PC-9 (cell line): ENCODE results near the gene RHOBTB3. TPM values are rescaled to one million over a fixed set of nuclear protein-coding genes. Genes with fewer than 3 reads are reported as not detected.
"Not testable (repeated sequence)": the region's sequence is repeated elsewhere in the genome, so short reads cannot be mapped to it uniquely, and the experiment has no call there.

Source experiments
- BruUV-seq: library from RNA; stranded (reverse); fragments of 400-500 nt; replicated peaks from 2 replicates; lab custom pipeline; 2021; lab: Mats Ljungman, UMichigan
- CTCF ChIA-PET: fragments of 300-600 bp; sonication (Branson Sonifier 250); formaldehyde crosslinking; loops from one replicate; lab custom pipeline; 2022; ENCODE audit warnings: antibody characterized with exemption; lab: Charles Lee
- POLR2A ChIA-PET: fragments of 300-600 bp; sonication (Branson Sonifier 250); formaldehyde crosslinking; loops from one replicate; lab custom pipeline; 2022; ENCODE audit warnings: antibody characterized with exemption; ENCODE audit not compliant: unreplicated experiment; lab: Charles Lee
- DNase-seq, 2 experiments: peaks; one replicate each; pipeline versions ENCODE4 v3.0.0 to v3.0.0-alpha.2; 2015 to 2022; ENCODE audit warnings: mixed read lengths in 1 of 2
- H2AFZ ChIP-seq: fragments of 200-600 bp; sonication (generic); 2 replicates; pipeline ENCODE4 v1.8.1; 2017; ENCODE audit warnings: antibody characterized with exemption
- H3F3A ChIP-seq: fragments of 200-600 bp; sonication (generic); 2 replicates; pipeline ENCODE4 v1.8.1; 2017; ENCODE audit warnings: antibody characterized with exemption, mild to moderate bottlenecking, low read depth; ENCODE audit not compliant: insufficient read depth
- H3K27ac ChIP-seq: fragments of 200-600 bp; sonication (generic); 2 replicates; pipeline ENCODE4 v1.6.1; 2016; ENCODE audit warnings: mixed run types
- H3K27me3 ChIP-seq: fragments of 200-600 bp; sonication (generic); 2 replicates; pipeline ENCODE4 v1.6.1; 2016; ENCODE audit warnings: low read depth, mixed run types; ENCODE audit not compliant: insufficient read depth
- H3K36me3 ChIP-seq: fragments of 200-600 bp; sonication (generic); 2 replicates; pipeline ENCODE4 v1.6.1; 2016; ENCODE audit warnings: low read depth, mixed run types
- H3K4me1 ChIP-seq: fragments of 200-600 bp; sonication (generic); replicated peaks from 2 replicates; pipeline ENCODE4 v1.6.1; 2016; ENCODE audit warnings: mixed run types; ENCODE audit not compliant: insufficient read depth
- H3K4me2 ChIP-seq: fragments of 200-600 bp; sonication (generic); 2 replicates; pipeline ENCODE4 v1.6.1; 2017; ENCODE audit warnings: mixed run types
- H3K4me3 ChIP-seq: fragments of 200-600 bp; sonication (generic); 2 replicates; pipeline ENCODE4 v1.6.1; 2016; ENCODE audit warnings: mixed run types
- H3K79me2 ChIP-seq: fragments of 200-600 bp; sonication (generic); 2 replicates; pipeline ENCODE4 v1.6.1; 2017; ENCODE audit warnings: low read depth, mixed run types
- H3K9me2 ChIP-seq: fragments of 200-600 bp; sonication (generic); 2 replicates; pipeline ENCODE4 v1.8.1; 2017; ENCODE audit warnings: mild to moderate bottlenecking; ENCODE audit not compliant: insufficient read depth
- H3K9me3 ChIP-seq: fragments of 200-600 bp; sonication (generic); 2 replicates; pipeline ENCODE4 v1.8.1; 2016; ENCODE audit warnings: low read depth; ENCODE audit not compliant: insufficient read depth
- H4K20me1 ChIP-seq: fragments of 200-600 bp; sonication (generic); 2 replicates; pipeline ENCODE4 v1.8.1; 2017; ENCODE audit not compliant: insufficient read depth
- EZH2 ChIP-seq: fragments of 200-600 bp; sonication (generic); IDR thresholded peaks from 2 replicates; pipeline ENCODE4 v1.8.0; 2017; ENCODE audit warnings: antibody characterized with exemption, low read depth
- intact Hi-C: fragments of 100-400 bp; cut with micrococcal nuclease; formaldehyde crosslinking; loops from one replicate; pipeline ENCODE4 v1.10.0; 2022; ENCODE audit not compliant: unreplicated experiment
- total RNA-seq: library from RNA; stranded (reverse); gene quantifications from 2 replicates; pipeline ENCODE4 v1.2.3, GENCODE V29; 2021
- TF ChIP-seq, protein P1 (sequence below): fragments of 200-600 bp; sonication (generic); conservative IDR thresholded peaks from 2 replicates; pipeline ENCODE4 v1.6.1; 2017; ENCODE audit warnings: mixed run types, antibody characterized with exemption, mild to moderate bottlenecking, moderate library complexity

The RHOBTB3 gene
- total RNA-seq, 1 experiment from 2014 or later, result 87.6 TPM

DNA sequence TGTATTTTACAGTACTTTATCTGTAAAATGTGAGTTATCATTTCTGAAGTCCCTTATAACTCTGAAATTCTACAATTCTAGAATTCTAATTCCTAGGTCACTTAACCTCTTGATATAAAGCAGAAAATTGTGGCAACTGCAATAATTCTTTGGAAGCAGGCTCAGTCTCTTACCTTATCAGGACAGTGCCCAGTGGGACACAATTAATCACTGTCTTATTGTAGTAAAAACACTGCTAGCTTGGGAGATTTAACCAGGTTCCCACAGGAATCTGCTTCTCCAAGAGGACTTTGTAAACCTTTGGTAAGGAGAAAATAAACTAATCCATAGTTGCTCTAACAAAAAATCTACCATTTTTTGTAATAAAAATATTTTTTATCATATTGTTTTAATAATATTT lies 30.1 kb upstream of the RHOBTB3 start:
- no peaks in the 10 kb centered on the region for H4K20me1 ChIP-seq
- H3F3A ChIP-seq, result no peaks in the 10 kb centered on the region
- H2AFZ ChIP-seq, result no peak overlapping the region
- 0 out of 2 replicates have a peak, but pooled peaks cover 3% of the 10 kb centered on the region for H3K9me2 ChIP-seq
- H3K36me3 ChIP-seq, result no peaks in the 10 kb centered on the region
- ChIA-PET CTCF (no interaction called here), POLR2A (no interaction called here)
- H3K27ac ChIP-seq, result no peak overlapping the region
- DNase-seq, result no peak
- no TSS peak for BruUV-seq
- H3K4me2 ChIP-seq, result no peak overlapping the region
- 0 out of 2 replicates have a peak, but pooled peaks cover 5% of the 10 kb centered on the region for H3K9me3 ChIP-seq
- no peaks in the 10 kb centered on the region for H3K79me2 ChIP-seq
- no peak for TF ChIP-seq EZH2
- TF ChIP-seq, protein P1, sequence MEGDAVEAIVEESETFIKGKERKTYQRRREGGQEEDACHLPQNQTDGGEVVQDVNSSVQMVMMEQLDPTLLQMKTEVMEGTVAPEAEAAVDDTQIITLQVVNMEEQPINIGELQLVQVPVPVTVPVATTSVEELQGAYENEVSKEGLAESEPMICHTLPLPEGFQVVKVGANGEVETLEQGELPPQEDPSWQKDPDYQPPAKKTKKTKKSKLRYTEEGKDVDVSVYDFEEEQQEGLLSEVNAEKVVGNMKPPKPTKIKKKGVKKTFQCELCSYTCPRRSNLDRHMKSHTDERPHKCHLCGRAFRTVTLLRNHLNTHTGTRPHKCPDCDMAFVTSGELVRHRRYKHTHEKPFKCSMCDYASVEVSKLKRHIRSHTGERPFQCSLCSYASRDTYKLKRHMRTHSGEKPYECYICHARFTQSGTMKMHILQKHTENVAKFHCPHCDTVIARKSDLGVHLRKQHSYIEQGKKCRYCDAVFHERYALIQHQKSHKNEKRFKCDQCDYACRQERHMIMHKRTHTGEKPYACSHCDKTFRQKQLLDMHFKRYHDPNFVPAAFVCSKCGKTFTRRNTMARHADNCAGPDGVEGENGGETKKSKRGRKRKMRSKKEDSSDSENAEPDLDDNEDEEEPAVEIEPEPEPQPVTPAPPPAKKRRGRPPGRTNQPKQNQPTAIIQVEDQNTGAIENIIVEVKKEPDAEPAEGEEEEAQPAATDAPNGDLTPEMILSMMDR, result no peak
- no peak overlapping the region for H3K4me3 ChIP-seq
- intact Hi-C loops, result no loop called here
- H3K27me3 ChIP-seq, result no peaks in the 10 kb centered on the region
- peaks cover 19% of the 10 kb centered on the region for H3K4me1 ChIP-seq

DNA sequence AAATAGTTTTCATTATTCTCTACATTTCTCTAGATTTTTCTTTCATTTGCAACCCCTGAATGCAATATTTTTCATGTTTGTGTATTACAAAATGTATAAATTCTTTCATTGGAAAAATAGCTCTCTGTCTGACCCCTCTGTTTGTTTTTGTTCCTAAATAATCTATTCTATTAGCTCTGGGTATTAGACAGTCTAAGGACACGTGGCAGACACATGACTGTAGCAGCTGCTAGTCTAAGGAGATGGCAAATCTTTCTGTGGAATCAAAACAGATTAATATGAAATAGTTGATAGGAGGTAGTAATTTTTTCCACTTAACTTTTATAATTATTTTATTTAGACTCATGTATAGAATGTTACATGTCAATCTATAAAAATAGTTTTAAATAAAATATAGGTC lies 27.0 kb upstream of the RHOBTB3 start:
- 0 out of 2 replicates have a peak, but pooled peaks cover 3% of the 10 kb centered on the region for H3K9me3 ChIP-seq
- TF ChIP-seq, protein P1, result no peak
- no peak for TF ChIP-seq EZH2
- H3K4me2 ChIP-seq, result no peak overlapping the region
- H3K27ac ChIP-seq, result no peak overlapping the region
- H3F3A ChIP-seq, result no peaks in the 10 kb centered on the region
- ChIA-PET CTCF (no interaction called here), POLR2A (no interaction called here)
- intact Hi-C loops, result no loop called here
- no peak for DNase-seq
- H3K36me3 ChIP-seq, result no peaks in the 10 kb centered on the region
- H3K27me3 ChIP-seq, result no peaks in the 10 kb centered on the region
- no peak overlapping the region for H2AFZ ChIP-seq
- no peaks in the 10 kb centered on the region for H4K20me1 ChIP-seq
- peaks cover 2% of the 10 kb centered on the region; the same call in 1 of the 2 replicates for H3K4me1 ChIP-seq
- H3K9me2 ChIP-seq, result 0 out of 2 replicates have a peak, but pooled peaks cover 2% of the 10 kb centered on the region
- H3K4me3 ChIP-seq, result no peak overlapping the region
- H3K79me2 ChIP-seq, result no peaks in the 10 kb centered on the region
- no TSS peak for BruUV-seq

DNA sequence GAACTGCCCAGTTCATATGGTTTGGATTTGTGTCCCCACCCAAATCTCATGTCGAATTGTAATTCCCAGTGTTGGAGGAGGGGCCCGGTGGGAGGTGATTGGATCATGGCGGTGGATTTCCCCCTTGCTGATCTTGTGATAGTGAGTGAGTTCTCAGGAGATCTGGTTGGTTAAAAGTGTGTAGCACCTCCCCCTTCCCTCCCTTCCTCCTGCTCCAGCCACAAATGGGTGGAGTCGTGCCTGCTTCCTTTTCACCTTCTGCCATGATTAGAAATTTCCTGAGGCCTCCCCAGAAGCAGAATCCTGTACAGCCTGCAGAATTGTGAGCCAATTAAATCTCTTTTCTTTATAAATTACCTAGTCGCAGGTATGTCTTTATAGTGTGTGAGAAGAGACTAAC lies 24.9 kb upstream of the RHOBTB3 start:
- H3K4me3 ChIP-seq, H3K9me3 ChIP-seq, H3F3A ChIP-seq, CTCF ChIA-PET, DNase-seq, H2AFZ ChIP-seq, H3K27me3 ChIP-seq, H3K27ac ChIP-seq, H4K20me1 ChIP-seq, H3K79me2 ChIP-seq, H3K4me2 ChIP-seq, BruUV-seq, POLR2A ChIA-PET, H3K36me3 ChIP-seq, intact Hi-C loops, H3K9me2 ChIP-seq: not testable (repeated sequence)
- H3K4me1 ChIP-seq, result peaks cover 12% of the 10 kb centered on the region

DNA sequence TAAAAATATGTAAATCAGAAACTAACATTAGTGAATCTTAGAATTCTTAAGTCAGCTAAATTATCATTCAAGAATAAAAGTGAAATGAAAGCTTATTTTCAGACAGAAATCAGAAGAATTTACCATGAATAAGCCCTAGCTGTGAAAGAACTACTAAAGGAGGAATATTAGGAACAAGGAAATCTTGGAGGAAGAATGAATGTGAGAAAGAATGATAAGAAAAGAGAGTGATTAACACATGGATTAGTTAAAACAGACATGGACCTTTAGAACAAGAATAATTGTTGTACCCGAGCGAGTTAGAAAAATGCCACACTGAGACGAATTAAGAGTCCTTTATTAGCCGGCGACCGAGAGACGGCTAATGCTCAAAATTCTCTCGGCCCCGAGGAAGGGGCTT lies 24.1 kb upstream of the RHOBTB3 start:
- ChIA-PET POLR2A (no interaction called here), CTCF (no interaction called here)
- H4K20me1 ChIP-seq, result no peaks in the 10 kb centered on the region
- no peaks in the 10 kb centered on the region for H3K79me2 ChIP-seq
- H3F3A ChIP-seq, result peaks cover 10% of the 10 kb centered on the region; the same call in 1 of the 2 replicates
- no TSS peak for BruUV-seq
- no peaks in the 10 kb centered on the region for H3K9me3 ChIP-seq
- H3K27me3 ChIP-seq, result no peaks in the 10 kb centered on the region
- H3K36me3 ChIP-seq, result no peaks in the 10 kb centered on the region
- intact Hi-C loops, result no loop called here
- H2AFZ ChIP-seq, result no peak overlapping the region
- peaks cover 20% of the 10 kb centered on the region for H3K4me1 ChIP-seq
- H3K4me2 ChIP-seq, result no peak overlapping the region
- no peak for DNase-seq
- H3K27ac ChIP-seq, result no peak overlapping the region
- no peak overlapping the region for H3K4me3 ChIP-seq
- H3K9me2 ChIP-seq, result no peaks in the 10 kb centered on the region
- TF ChIP-seq, protein P1, result no peak
- no peak for TF ChIP-seq EZH2

DNA sequence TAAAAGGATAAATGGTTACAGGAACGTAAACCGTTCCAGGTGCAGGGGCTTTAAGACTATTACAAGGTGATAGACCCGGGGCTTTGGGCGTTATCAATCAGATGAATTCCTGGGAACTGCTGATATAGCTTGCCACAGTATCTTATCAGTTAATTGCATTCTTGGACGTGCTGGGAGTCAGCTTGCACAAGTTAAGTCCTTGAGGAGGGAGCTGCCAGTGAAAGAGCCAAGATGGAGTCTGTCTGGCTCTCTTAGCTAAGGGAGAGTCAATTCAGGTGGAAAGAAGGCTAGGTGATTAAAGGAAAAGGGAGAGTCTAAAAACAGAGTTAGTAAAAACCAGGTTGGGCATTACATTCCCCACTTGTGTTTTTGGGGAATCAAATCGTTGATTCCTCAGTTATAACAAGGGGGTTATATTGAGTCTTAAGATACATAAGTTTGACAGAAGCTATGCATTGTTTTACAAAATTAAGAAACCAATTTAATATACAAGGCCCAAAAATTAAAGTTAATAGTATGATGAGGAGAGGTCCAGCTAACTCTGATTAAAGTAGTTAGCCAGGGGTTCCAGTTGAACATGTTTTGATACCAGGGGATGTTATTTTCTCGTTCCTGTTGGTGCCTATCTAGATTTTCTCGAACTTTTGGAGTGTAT lies 23.5 kb upstream of the RHOBTB3 start:
- DNase-seq, CTCF ChIA-PET, H3K9me2 ChIP-seq, H3K79me2 ChIP-seq, BruUV-seq, intact Hi-C loops, H3K4me2 ChIP-seq, H3K9me3 ChIP-seq, H4K20me1 ChIP-seq, H3K27me3 ChIP-seq, POLR2A ChIA-PET, H3K4me3 ChIP-seq, H3K27ac ChIP-seq, H3K36me3 ChIP-seq, H2AFZ ChIP-seq: not testable (repeated sequence)
- Histone ChIP-seq H3F3A (peaks cover 14% of the 10 kb centered on the region), H3K4me1 (peaks cover 24% of the 10 kb centered on the region)
